ENCODE measurements around the gene EML1.

The EML1 gene

GRCh38 chr14:99793213-99794150, at the start of gene EML1:
Gene EML1 (plus strand): TSS chr14:99793413. CDS start chr14:99793477, 64 bp downstream.
- DNase-seq (ENCODE audit: low spot score), result peak; percentile 99
- TF ChIP-seq CTCF (IDR thresholded peaks at IDR 0.05; ENCODE audit: extremely low read depth, missing control alignments), result no peak

GRCh38 chr14:99744199-99744872, 48.9 kb upstream of the EML1 start:
- DNase-seq (ENCODE audit: low spot score), result no peak
- no peak for TF ChIP-seq CTCF (IDR thresholded peaks at IDR 0.05; ENCODE audit: extremely low read depth, missing control alignments)

- DNase-seq (ENCODE audit: low spot score), result no peak
- no peak for TF ChIP-seq CTCF (IDR thresholded peaks at IDR 0.05; ENCODE audit: extremely low read depth, missing control alignments)
Measured at GRCh38 chr14:99744873-99745224, 48.4 kb upstream of the EML1 start.

- DNase-seq (ENCODE audit: low spot score), result no peak
- TF ChIP-seq CTCF (IDR thresholded peaks at IDR 0.05; ENCODE audit: extremely low read depth, missing control alignments), result no peak
Measured at GRCh38 chr14:99745307-99745951, 47.8 kb upstream of the EML1 start.

GRCh38 chr14:99747167-99747566, 46.0 kb upstream of the EML1 start:
- no peak for TF ChIP-seq CTCF (IDR thresholded peaks at IDR 0.05; ENCODE audit: extremely low read depth, missing control alignments)
- no peak for DNase-seq (ENCODE audit: low spot score)

GRCh38 chr14:99747582-99748330, 45.5 kb upstream of the EML1 start:
- no peak for TF ChIP-seq CTCF (IDR thresholded peaks at IDR 0.05; ENCODE audit: extremely low read depth, missing control alignments)
- DNase-seq (ENCODE audit: low spot score), result no peak

Data from GM20000 (cell line).